AG04450 (cell line): ENCODE measurements around the gene KIR3DL2. TPM values are rescaled to one million over a fixed set of nuclear protein-coding genes. Genes with fewer than 3 reads are reported as not detected.
"Not testable (repeated sequence)": the region's sequence is repeated elsewhere in the genome, so short reads cannot be mapped to it uniquely, and the experiment has no call there.

Experiments
- CTCF ChIA-PET: fragments of 300-600, 350-600 bp; formaldehyde crosslinking; extraction: SDS; loops from one replicate; lab custom pipeline; 2022; ENCODE audit warnings: antibody characterized with exemption, inconsistent platforms; lab: Charles Lee
- POLR2A ChIA-PET: fragments of 350-600 bp; formaldehyde crosslinking; extraction: SDS; loops from one replicate; lab custom pipeline; 2021; ENCODE audit warnings: antibody characterized with exemption, inconsistent platforms; lab: Yijun Ruan, JAX
- DNase-seq: peaks from one replicate; pipeline ENCODE4 v3.0.0-alpha.2; 2011; ENCODE audit warnings: low read depth, low spot score
- H3K27ac ChIP-seq: one replicate; pipeline ENCODE4 v1.5.1; 2012; ENCODE audit warnings: low read depth, low read length, control low read depth
- H3K27me3 ChIP-seq: one replicate; pipeline ENCODE4 v1.6.0; 2012; ENCODE audit warnings: low read length; ENCODE audit not compliant: control insufficient read depth, insufficient read depth
- H3K4me3 ChIP-seq: 2 replicates; pipeline ENCODE4 v1.5.1; 2011; ENCODE audit warnings: mild to moderate bottlenecking, low read depth, low read length, control low read depth
- H3K9me3 ChIP-seq: 2 replicates; pipeline ENCODE4 v1.5.1; 2012; ENCODE audit warnings: low read length; ENCODE audit not compliant: control insufficient read depth, insufficient read depth
- polyA plus RNA-seq: library from polyadenylated mRNA; depleted of rRNA; stranded (reverse); fragments of >200 nt; gene quantifications from 2 replicates; pipeline ENCODE4 v1.2.3, GENCODE V29; 2011
- TF ChIP-seq, protein P1 (sequence below): IDR thresholded peaks from 2 replicates; pipeline ENCODE4 v1.5.1; 2011; ENCODE audit warnings: low read depth, low read length, control low read depth, inconsistent platforms

Gene KIR3DL2
- polyA plus RNA-seq, 1 experiment = not detected

DNA sequence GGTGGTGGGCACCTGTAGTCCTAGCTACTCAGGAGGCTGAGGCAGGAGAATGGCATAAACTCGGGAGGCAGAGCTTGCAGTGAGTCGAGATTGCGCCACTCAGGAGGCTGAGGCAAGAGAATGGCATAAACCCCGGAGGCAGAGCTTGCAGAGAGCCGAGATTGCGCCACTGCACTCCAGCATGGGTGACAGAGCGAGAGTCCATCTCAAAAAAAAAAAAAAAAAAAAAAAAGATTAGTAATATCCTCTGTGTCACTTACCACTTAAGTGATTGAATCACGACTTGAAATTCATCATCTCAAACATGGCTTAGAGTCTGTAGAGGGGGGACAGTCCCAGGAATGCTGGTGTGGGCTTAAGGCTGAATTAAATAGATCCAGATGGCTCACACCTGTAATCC, 50.9 kb downstream of the KIR3DL2 start:
- DNase-seq, H3K27ac ChIP-seq, H3K27me3 ChIP-seq, CTCF ChIA-PET, H3K4me3 ChIP-seq: not testable (repeated sequence)
- peaks cover 33% of the 10 kb centered on the region for H3K9me3 ChIP-seq
- POLR2A ChIA-PET = interaction anchor here (0.6 kb wide), 1 partner anchor 1738 kb away, joined by 6 read pairs; no protein-coding TSS in a partner anchor

DNA sequence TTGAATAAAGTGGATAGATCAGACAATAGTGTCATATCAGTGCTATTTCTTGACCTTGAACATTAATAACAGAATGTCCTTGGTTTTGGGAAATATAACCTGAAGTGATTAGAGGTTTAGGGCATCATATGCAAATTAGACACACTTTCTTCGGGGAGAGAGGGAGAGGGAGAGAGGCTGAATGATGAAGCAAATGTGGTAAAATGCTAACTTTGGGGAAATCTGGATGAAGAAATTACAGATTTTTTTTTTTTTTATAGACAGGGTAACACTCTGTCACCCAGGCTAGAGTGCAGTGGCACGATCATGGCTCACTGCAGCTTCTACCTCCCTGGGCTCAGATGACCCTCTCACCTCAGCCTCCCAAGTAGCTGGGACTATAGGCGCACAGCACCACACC, 51.8 kb downstream of the KIR3DL2 start:
- TF ChIP-seq, protein P1, sequence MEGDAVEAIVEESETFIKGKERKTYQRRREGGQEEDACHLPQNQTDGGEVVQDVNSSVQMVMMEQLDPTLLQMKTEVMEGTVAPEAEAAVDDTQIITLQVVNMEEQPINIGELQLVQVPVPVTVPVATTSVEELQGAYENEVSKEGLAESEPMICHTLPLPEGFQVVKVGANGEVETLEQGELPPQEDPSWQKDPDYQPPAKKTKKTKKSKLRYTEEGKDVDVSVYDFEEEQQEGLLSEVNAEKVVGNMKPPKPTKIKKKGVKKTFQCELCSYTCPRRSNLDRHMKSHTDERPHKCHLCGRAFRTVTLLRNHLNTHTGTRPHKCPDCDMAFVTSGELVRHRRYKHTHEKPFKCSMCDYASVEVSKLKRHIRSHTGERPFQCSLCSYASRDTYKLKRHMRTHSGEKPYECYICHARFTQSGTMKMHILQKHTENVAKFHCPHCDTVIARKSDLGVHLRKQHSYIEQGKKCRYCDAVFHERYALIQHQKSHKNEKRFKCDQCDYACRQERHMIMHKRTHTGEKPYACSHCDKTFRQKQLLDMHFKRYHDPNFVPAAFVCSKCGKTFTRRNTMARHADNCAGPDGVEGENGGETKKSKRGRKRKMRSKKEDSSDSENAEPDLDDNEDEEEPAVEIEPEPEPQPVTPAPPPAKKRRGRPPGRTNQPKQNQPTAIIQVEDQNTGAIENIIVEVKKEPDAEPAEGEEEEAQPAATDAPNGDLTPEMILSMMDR = no peak
- no peak for DNase-seq
- ChIA-PET CTCF (no interaction called here), POLR2A (no interaction called here)
- Histone ChIP-seq H3K27me3 (no peaks in the 10 kb centered on the region), H3K4me3 (no peak overlapping the region), H3K27ac (no peak overlapping the region), H3K9me3 (peaks cover 42% of the 10 kb centered on the region)

DNA sequence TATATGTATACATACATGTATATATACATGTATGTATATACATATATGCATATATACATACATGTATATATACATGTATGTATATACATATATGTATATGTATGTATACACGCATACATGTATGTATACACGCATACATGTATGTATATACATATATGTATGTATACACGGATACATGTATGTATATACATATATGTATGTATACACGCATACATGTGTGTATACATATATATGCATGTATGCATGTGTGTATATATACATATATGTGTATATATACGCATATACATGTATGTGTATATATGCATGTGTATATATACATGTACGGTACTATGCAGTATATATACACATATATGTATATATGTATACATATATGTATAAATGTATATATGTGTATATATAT, 53.1 kb downstream of the KIR3DL2 start:
- CTCF ChIA-PET = no interaction called here
- no peak for DNase-seq
- no peak overlapping the region for H3K4me3 ChIP-seq
- no peak overlapping the region for H3K27ac ChIP-seq
- TF ChIP-seq, protein P1 = no peak
- H3K9me3 ChIP-seq = peaks cover 43% of the 10 kb centered on the region
- no peaks in the 10 kb centered on the region for H3K27me3 ChIP-seq
- POLR2A ChIA-PET = no interaction called here

DNA sequence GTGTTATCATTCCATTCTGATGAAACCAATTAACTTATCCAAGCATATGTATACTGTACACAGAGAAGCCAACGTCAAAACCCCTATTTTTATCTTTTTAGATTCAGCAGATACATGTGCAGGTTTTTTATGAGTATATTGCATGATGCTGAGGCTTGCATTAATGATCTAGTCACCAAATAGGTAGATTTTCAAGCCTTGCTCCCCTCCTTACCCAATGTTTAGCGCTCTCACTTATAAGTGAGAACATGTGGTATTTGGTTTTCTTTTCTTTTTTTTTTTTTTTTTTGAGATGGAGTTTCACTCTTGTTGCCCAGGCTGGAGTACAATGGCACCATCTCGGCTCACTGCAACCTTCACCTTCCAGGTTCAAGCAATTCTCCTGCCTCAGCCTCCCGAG, 54.0 kb downstream of the KIR3DL2 start:
- H3K4me3 ChIP-seq, H3K27me3 ChIP-seq, POLR2A ChIA-PET, H3K27ac ChIP-seq, DNase-seq, CTCF ChIA-PET: not testable (repeated sequence)
- peaks cover 52% of the 10 kb centered on the region for H3K9me3 ChIP-seq

DNA sequence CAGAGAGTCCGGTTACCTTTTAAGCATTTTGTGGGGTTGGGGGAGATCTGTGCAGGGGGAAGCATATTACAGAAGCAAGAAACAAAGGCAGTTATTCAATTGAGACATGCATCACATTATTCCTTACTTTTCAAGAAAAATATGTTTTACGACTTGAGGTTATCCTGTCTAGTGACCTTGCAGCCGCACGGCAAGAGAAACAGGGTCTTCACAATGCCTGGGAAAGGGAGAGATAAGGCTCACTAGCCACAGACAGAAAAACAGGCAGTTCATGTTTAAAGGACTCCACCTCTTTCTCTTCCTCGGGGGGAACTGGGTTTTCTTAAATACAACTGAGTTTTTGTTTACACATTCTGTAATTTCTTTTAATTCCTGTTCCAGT, 55.2 kb downstream of the KIR3DL2 start:
- POLR2A ChIA-PET = no interaction called here
- TF ChIP-seq, protein P1 = no peak
- Histone ChIP-seq H3K4me3 (no peak overlapping the region), H3K27ac (no peak overlapping the region), H3K27me3 (no peaks in the 10 kb centered on the region), H3K9me3 (peaks cover 60% of the 10 kb centered on the region)
- no peak for DNase-seq
- CTCF ChIA-PET = no interaction called here

DNA sequence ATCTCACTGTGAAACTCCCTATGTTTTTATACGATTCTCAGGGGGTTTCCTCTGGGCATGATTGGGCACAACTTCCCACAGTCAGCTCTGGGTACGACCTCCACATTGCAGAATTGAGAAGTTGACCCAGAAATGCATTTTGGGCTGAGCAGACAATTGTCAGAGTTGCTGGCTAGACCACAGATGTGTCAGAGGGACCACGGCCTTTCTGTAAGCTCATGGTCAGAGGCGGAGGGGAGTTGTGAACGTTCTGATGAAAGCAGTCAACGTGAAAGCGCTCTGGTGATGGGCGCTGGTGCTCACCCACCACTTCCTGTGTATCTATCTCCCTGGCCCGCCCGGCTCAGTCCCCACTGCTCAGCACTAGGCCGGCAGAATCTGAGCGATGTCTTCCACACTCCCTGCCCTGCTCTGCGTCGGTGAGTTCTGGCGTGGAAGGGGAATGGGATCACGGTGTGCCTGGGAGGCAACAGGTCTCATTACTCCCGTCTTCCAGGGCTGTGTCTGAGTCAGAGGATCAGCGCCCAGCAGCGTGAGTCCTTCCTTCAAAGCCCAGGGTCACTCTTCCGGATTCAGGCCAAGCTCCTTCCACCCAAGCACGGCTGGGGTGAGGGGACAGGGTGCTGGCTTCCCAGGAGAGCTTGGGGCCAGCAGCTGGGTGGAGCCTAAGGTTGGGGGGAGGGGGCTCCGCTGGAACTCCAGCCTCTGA, 55.7 kb downstream of the KIR3DL2 start, which contains the start of gene NCR1:
TSS of gene NCR1 (plus strand) at position 346 of the 709 bp plus-strand sequence. CDS start at position 386, 40 bp downstream.
- TF ChIP-seq, protein P1 = no peak
- CTCF ChIA-PET = no interaction called here
- no peak for DNase-seq

More for the DNA sequence above, 55.7 kb downstream of the KIR3DL2 start, which contains the start of gene NCR1:
- POLR2A ChIA-PET = no interaction called here
- Histone ChIP-seq H3K27ac (no peak within 1 kb of the TSS), H3K4me3 (no peak within 1 kb of the TSS), H3K9me3 (peaks cover 59% of the 10 kb centered on the region), H3K27me3 (no peaks in the 10 kb centered on the region)
